ENCODE measurements around the gene MLLT1.
A peak's percentile ranks its signal among the peaks of the same experiment; 100 is the strongest.

MLLT1 gene

GRCh38 chr19:6219586-6220290 lies 60.0 kb downstream of the MLLT1 start:
- peaks cover 11% of the 10 kb centered on the region; the same call in 1 of the 2 replicates for H3K4me1 ChIP-seq (ENCODE audit: control insufficient read depth, insufficient read depth, low read length)
- H3K9me3 ChIP-seq (ENCODE audit: control insufficient read depth, insufficient read depth, low read length): no peaks in the 10 kb centered on the region
- H3K27me3 ChIP-seq (ENCODE audit: control insufficient read depth, insufficient read depth, low read length): no peaks in the 10 kb centered on the region
- H3K9ac ChIP-seq (ENCODE audit: low read depth, low read length): no peak overlapping the region
- no peak overlapping the region for H3K4me3 ChIP-seq (ENCODE audit: low read depth, low read length)
- H3K36me3 ChIP-seq (ENCODE audit: control insufficient read depth, insufficient read depth, low read length): peaks cover 21% of the 10 kb centered on the region; the same call in 1 of the 2 replicates
- H3K27ac ChIP-seq (ENCODE audit: low read depth, low read length): no peak overlapping the region

- Histone ChIP-seq H3K27me3 (ENCODE audit: control insufficient read depth, insufficient read depth, low read length) (no peaks in the 10 kb centered on the region), H3K27ac (ENCODE audit: low read depth, low read length) (no peak overlapping the region), H3K9me3 (ENCODE audit: control insufficient read depth, insufficient read depth, low read length) (no peaks in the 10 kb centered on the region), H3K36me3 (ENCODE audit: control insufficient read depth, insufficient read depth, low read length) (peaks cover 21% of the 10 kb centered on the region; the same call in 1 of the 2 replicates), H3K4me3 (ENCODE audit: low read depth, low read length) (no peak overlapping the region), H3K9ac (ENCODE audit: low read depth, low read length) (no peak overlapping the region), H3K4me1 (ENCODE audit: control insufficient read depth, insufficient read depth, low read length) (peaks cover 11% of the 10 kb centered on the region; the same call in 1 of the 2 replicates)
These were observed 60.6 kb downstream of the MLLT1 start for GRCh38 chr19:6219147-6219525.

- Histone ChIP-seq H3K36me3 (ENCODE audit: control insufficient read depth, insufficient read depth, low read length) (peaks cover 21% of the 10 kb centered on the region; the same call in 1 of the 2 replicates), H3K9ac (ENCODE audit: low read depth, low read length) (no peak overlapping the region), H3K4me1 (ENCODE audit: control insufficient read depth, insufficient read depth, low read length) (peaks cover 11% of the 10 kb centered on the region; the same call in 1 of the 2 replicates), H3K9me3 (ENCODE audit: control insufficient read depth, insufficient read depth, low read length) (no peaks in the 10 kb centered on the region), H3K27ac (ENCODE audit: low read depth, low read length) (no peak overlapping the region), H3K4me3 (ENCODE audit: low read depth, low read length) (no peak overlapping the region), H3K27me3 (ENCODE audit: control insufficient read depth, insufficient read depth, low read length) (no peaks in the 10 kb centered on the region)
These were observed 61.2 kb downstream of the MLLT1 start for GRCh38 chr19:6218491-6219146.

- peaks cover 26% of the 10 kb centered on the region; the same call in 1 of the 2 replicates for H3K36me3 ChIP-seq (ENCODE audit: control insufficient read depth, insufficient read depth, low read length)
- no peak overlapping the region for H3K9ac ChIP-seq (ENCODE audit: low read depth, low read length)
- H3K27me3 ChIP-seq (ENCODE audit: control insufficient read depth, insufficient read depth, low read length): no peaks in the 10 kb centered on the region
- peak overlapping the region; percentile 73 for H3K27ac ChIP-seq (ENCODE audit: low read depth, low read length)
- H3K9me3 ChIP-seq (ENCODE audit: control insufficient read depth, insufficient read depth, low read length): no peaks in the 10 kb centered on the region
- H3K4me3 ChIP-seq (ENCODE audit: low read depth, low read length): no peak overlapping the region
- peaks cover 11% of the 10 kb centered on the region; the same call in 1 of the 2 replicates for H3K4me1 ChIP-seq (ENCODE audit: control insufficient read depth, insufficient read depth, low read length)
These were observed 61.9 kb downstream of the MLLT1 start for GRCh38 chr19:6217752-6218334.

- no peak overlapping the region for H3K9ac ChIP-seq (ENCODE audit: low read depth, low read length)
- peak overlapping the region; percentile 73 for H3K27ac ChIP-seq (ENCODE audit: low read depth, low read length)
- H3K9me3 ChIP-seq (ENCODE audit: control insufficient read depth, insufficient read depth, low read length): no peaks in the 10 kb centered on the region
- H3K4me1 ChIP-seq (ENCODE audit: control insufficient read depth, insufficient read depth, low read length): peaks cover 11% of the 10 kb centered on the region; the same call in 1 of the 2 replicates
- H3K36me3 ChIP-seq (ENCODE audit: control insufficient read depth, insufficient read depth, low read length): peaks cover 27% of the 10 kb centered on the region
- no peaks in the 10 kb centered on the region for H3K27me3 ChIP-seq (ENCODE audit: control insufficient read depth, insufficient read depth, low read length)
- H3K4me3 ChIP-seq (ENCODE audit: low read depth, low read length): no peak overlapping the region
These were observed 62.6 kb downstream of the MLLT1 start for GRCh38 chr19:6216996-6217751.

GRCh38 chr19:6216236-6216995 lies 63.4 kb downstream of the MLLT1 start:
- H3K36me3 ChIP-seq (ENCODE audit: control insufficient read depth, insufficient read depth, low read length): peaks cover 24% of the 10 kb centered on the region
- H3K9ac ChIP-seq (ENCODE audit: low read depth, low read length): no peak overlapping the region
- no peak overlapping the region for H3K4me3 ChIP-seq (ENCODE audit: low read depth, low read length)
- H3K9me3 ChIP-seq (ENCODE audit: control insufficient read depth, insufficient read depth, low read length): no peaks in the 10 kb centered on the region
- no peaks in the 10 kb centered on the region for H3K27me3 ChIP-seq (ENCODE audit: control insufficient read depth, insufficient read depth, low read length)
- H3K27ac ChIP-seq (ENCODE audit: low read depth, low read length): peak overlapping the region; percentile 64
- peaks cover 11% of the 10 kb centered on the region; the same call in 1 of the 2 replicates for H3K4me1 ChIP-seq (ENCODE audit: control insufficient read depth, insufficient read depth, low read length)

- no peak overlapping the region for H3K27ac ChIP-seq (ENCODE audit: low read depth, low read length)
- H3K36me3 ChIP-seq (ENCODE audit: control insufficient read depth, insufficient read depth, low read length): peaks cover 18% of the 10 kb centered on the region
These were observed 64.0 kb downstream of the MLLT1 start for GRCh38 chr19:6215701-6216235.

GRCh38 chr19:6214881-6215541 lies 64.8 kb downstream of the MLLT1 start:
- no peak overlapping the region for H3K27ac ChIP-seq (ENCODE audit: low read depth, low read length)
- no peak overlapping the region for H3K4me3 ChIP-seq (ENCODE audit: low read depth, low read length)
- H3K4me1 ChIP-seq (ENCODE audit: control insufficient read depth, insufficient read depth, low read length): peaks cover 11% of the 10 kb centered on the region; the same call in 1 of the 2 replicates
- H3K9me3 ChIP-seq (ENCODE audit: control insufficient read depth, insufficient read depth, low read length): no peaks in the 10 kb centered on the region
- no peaks in the 10 kb centered on the region for H3K27me3 ChIP-seq (ENCODE audit: control insufficient read depth, insufficient read depth, low read length)
- peaks cover 14% of the 10 kb centered on the region for H3K36me3 ChIP-seq (ENCODE audit: control insufficient read depth, insufficient read depth, low read length)
- H3K9ac ChIP-seq (ENCODE audit: low read depth, low read length): no peak overlapping the region

More at GRCh38 chr19:6215701-6216235, 64.0 kb downstream of the MLLT1 start:
- H3K4me3 ChIP-seq (ENCODE audit: low read depth, low read length): no peak overlapping the region
- H3K4me1 ChIP-seq (ENCODE audit: control insufficient read depth, insufficient read depth, low read length): peaks cover 11% of the 10 kb centered on the region; the same call in 1 of the 2 replicates
- no peaks in the 10 kb centered on the region for H3K27me3 ChIP-seq (ENCODE audit: control insufficient read depth, insufficient read depth, low read length)
- H3K9me3 ChIP-seq (ENCODE audit: control insufficient read depth, insufficient read depth, low read length): no peaks in the 10 kb centered on the region
- no peak overlapping the region for H3K9ac ChIP-seq (ENCODE audit: low read depth, low read length)

- peaks cover 11% of the 10 kb centered on the region; the same call in 1 of the 2 replicates for H3K4me1 ChIP-seq (ENCODE audit: control insufficient read depth, insufficient read depth, low read length)
- no peaks in the 10 kb centered on the region for H3K27me3 ChIP-seq (ENCODE audit: control insufficient read depth, insufficient read depth, low read length)
- no peak overlapping the region for H3K4me3 ChIP-seq (ENCODE audit: low read depth, low read length)
- H3K27ac ChIP-seq (ENCODE audit: low read depth, low read length): no peak overlapping the region
- no peaks in the 10 kb centered on the region for H3K9me3 ChIP-seq (ENCODE audit: control insufficient read depth, insufficient read depth, low read length)
- H3K36me3 ChIP-seq (ENCODE audit: control insufficient read depth, insufficient read depth, low read length): peaks cover 14% of the 10 kb centered on the region
- no peak overlapping the region for H3K9ac ChIP-seq (ENCODE audit: low read depth, low read length)
These were observed 65.8 kb downstream of the MLLT1 start for GRCh38 chr19:6213696-6214641.
